Neural cell (in vitro differentiated cells): ENCODE measurements around the gene TADA2B. TPM values are rescaled to one million over a fixed set of nuclear protein-coding genes. Genes with fewer than 3 reads are reported as not detected.

Experiments
- H2AFZ ChIP-seq: fragments of 200-600, 300-800 bp; sonication (generic), shearing (Covaris generic); 2 replicates; pipeline ENCODE4 v1.6.0; 2014; ENCODE audit warnings: low read depth, mild to moderate bottlenecking, antibody characterized with exemption, low read length, moderate library complexity
- H3F3A ChIP-seq: fragments of 200-600 bp; shearing (Covaris generic); 2 replicates; pipeline ENCODE4 v1.6.1; 2016; ENCODE audit warnings: mild to moderate bottlenecking, moderate library complexity, mixed read lengths, antibody characterized with exemption, low read length; ENCODE audit not compliant: insufficient read depth, poor library complexity, severe bottlenecking
- H3K27ac ChIP-seq: fragments of 200-600, 300-800 bp; sonication (generic), shearing (Covaris generic); 2 replicates; pipeline ENCODE4 v1.5.1; 2014; ENCODE audit warnings: mild to moderate bottlenecking, low read length, moderate library complexity
- H3K27me3 ChIP-seq: fragments of 300-800, 200-600 bp; sonication (generic), shearing (Covaris generic); 2 replicates; pipeline ENCODE4 v1.6.0; 2014; ENCODE audit warnings: mild to moderate bottlenecking, low read depth, low read length, moderate library complexity; ENCODE audit not compliant: insufficient read depth
- H3K36me3 ChIP-seq: fragments of 300-800, 200-600 bp; sonication (generic), shearing (Covaris generic); 2 replicates; pipeline ENCODE4 v1.5.1; 2014; ENCODE audit warnings: mild to moderate bottlenecking, antibody characterized with exemption, low read length, moderate library complexity; ENCODE audit not compliant: insufficient read depth
- H3K4me2 ChIP-seq: fragments of 300-800, 200-600 bp; sonication (generic), shearing (Covaris generic); 2 replicates; pipeline ENCODE4 v1.6.0; 2014; ENCODE audit warnings: mild to moderate bottlenecking, low read length
- H3K4me3 ChIP-seq: fragments of 300-800, 200-600 bp; sonication (generic), shearing (Covaris generic); 2 replicates; pipeline ENCODE4 v1.5.1; 2014; ENCODE audit warnings: mild to moderate bottlenecking, low read length, moderate library complexity
- H3K79me2 ChIP-seq: fragments of 200-600 bp; shearing (Covaris generic); replicated peaks from 2 replicates; pipeline ENCODE4 v1.6.0; 2014; ENCODE audit warnings: mild to moderate bottlenecking, low read length, moderate library complexity; ENCODE audit not compliant: insufficient read depth
- H3K9ac ChIP-seq: fragments of 300-800, 200-600 bp; sonication (generic), shearing (Covaris generic); 2 replicates; pipeline ENCODE4 v1.6.1; 2016; ENCODE audit warnings: mild to moderate bottlenecking, low read length, mixed read lengths
- H3K9me2 ChIP-seq: fragments of 200-600 bp; shearing (Covaris generic); 2 replicates; pipeline ENCODE4 v1.6.1; 2016; ENCODE audit warnings: mild to moderate bottlenecking, low read length, mixed read lengths; ENCODE audit not compliant: insufficient read depth
- H3K9me3 ChIP-seq: fragments of 200-600, 300-800 bp; sonication (generic), shearing (Covaris generic); 2 replicates; pipeline ENCODE4 v1.6.1; 2016; ENCODE audit warnings: mild to moderate bottlenecking, mixed run types, low read length, moderate library complexity, mixed read lengths
- H4K20me1 ChIP-seq: fragments of 200-600 bp; shearing (Covaris generic); 2 replicates; pipeline ENCODE4 v1.6.1; 2016; ENCODE audit warnings: mild to moderate bottlenecking, mixed run types; ENCODE audit not compliant: insufficient read depth
- CTCF ChIP-seq: fragments of 450-650 bp; IDR thresholded peaks from 2 replicates; pipeline ENCODE4 v1.5.1; 2014; ENCODE audit warnings: antibody characterized with exemption, mild to moderate bottlenecking, moderate library complexity; ENCODE audit not compliant: poor library complexity, severe bottlenecking
- EP300 ChIP-seq: fragments of 450-650 bp; conservative IDR thresholded peaks from 2 replicates; pipeline ENCODE4 v1.6.1; 2014; ENCODE audit warnings: antibody characterized with exemption, mild to moderate bottlenecking, moderate library complexity; ENCODE audit not compliant: poor library complexity, severe bottlenecking
- EZH2 ChIP-seq: fragments of 200-600, 300-800 bp; shearing (Covaris generic), sonication (generic); IDR thresholded peaks from 2 replicates; pipeline ENCODE4 v1.6.1; 2014; ENCODE audit warnings: antibody characterized with exemption, low read length, borderline replicate concordance, mild to moderate bottlenecking; ENCODE audit not compliant: insufficient read depth, poor library complexity, severe bottlenecking
- MXI1 ChIP-seq: fragments of 450-650 bp; conservative IDR thresholded peaks from 2 replicates; pipeline ENCODE4 v1.6.1; 2014; ENCODE audit warnings: antibody characterized with exemption, mild to moderate bottlenecking; ENCODE audit not compliant: poor library complexity, severe bottlenecking
- POLR2AphosphoS5 ChIP-seq: IDR thresholded peaks from 2 replicates; pipeline ENCODE4 v1.6.1; 2012
- RAD21 ChIP-seq: fragments of 450-650 bp; conservative IDR thresholded peaks from 2 replicates; pipeline ENCODE4 v1.6.1; 2014; ENCODE audit warnings: antibody characterized with exemption, mild to moderate bottlenecking, moderate library complexity
- REST ChIP-seq: IDR thresholded peaks from 2 replicates; pipeline ENCODE4 v1.6.1; 2012; ENCODE audit warnings: borderline replicate concordance
- SMC3 ChIP-seq: fragments of 450-650 bp; conservative IDR thresholded peaks from 2 replicates; pipeline ENCODE4 v1.6.1; 2014; ENCODE audit warnings: antibody characterized with exemption, mild to moderate bottlenecking, moderate library complexity; ENCODE audit not compliant: poor library complexity
- TAF1 ChIP-seq: IDR thresholded peaks from 2 replicates; pipeline ENCODE4 v1.6.1; 2012; ENCODE audit warnings: low read depth
- polyA plus RNA-seq: library from polyadenylated mRNA; depleted of rRNA; stranded (reverse); fragments of >200 nt; gene quantifications from 2 replicates; pipeline ENCODE4 v1.2.3, GENCODE V29; 2014

TADA2B gene
- polyA plus RNA-seq, 1 donor from 2014 or later: 13.9 TPM

DNA sequence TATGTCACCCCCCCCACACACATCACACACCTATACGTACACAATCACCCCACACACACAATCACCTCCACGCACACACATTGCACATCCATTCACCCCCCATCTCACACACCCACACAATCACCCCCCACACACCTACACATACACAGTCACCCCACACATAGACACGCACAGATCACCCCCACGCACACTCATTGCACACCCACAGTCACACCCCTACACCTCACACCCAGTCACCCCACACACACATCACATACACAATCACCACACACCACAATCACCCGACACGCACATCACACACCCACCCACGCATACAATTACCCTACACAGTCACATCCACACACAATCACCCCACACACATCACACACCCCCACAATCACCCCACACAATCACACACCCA is 15.9 kb upstream of the TADA2B start:
- no peaks in the 10 kb centered on the region for H3K27me3 ChIP-seq
- no peak overlapping the region for H3K4me3 ChIP-seq
- H4K20me1 ChIP-seq: no peaks in the 10 kb centered on the region
- H2AFZ ChIP-seq: no peak overlapping the region
- TF ChIP-seq EZH2: no peak
- TF ChIP-seq MXI1: no peak
- TF ChIP-seq CTCF: no peak
- no peak for TF ChIP-seq REST
- TF ChIP-seq POLR2AphosphoS5: no peak
- no peak for TF ChIP-seq EP300
- no peak for TF ChIP-seq SMC3
- TF ChIP-seq TAF1: no peak
- H3K36me3 ChIP-seq: no peaks in the 10 kb centered on the region
- H3K9me3 ChIP-seq: no peaks in the 10 kb centered on the region
- H3F3A ChIP-seq: no peaks in the 10 kb centered on the region
- no peak overlapping the region for H3K9ac ChIP-seq
- no peaks in the 10 kb centered on the region for H3K9me2 ChIP-seq
- no peak overlapping the region for H3K27ac ChIP-seq
- no peaks in the 10 kb centered on the region for H3K79me2 ChIP-seq
- H3K4me2 ChIP-seq: no peak overlapping the region

GRCh38 chr4:7027913-7028312 is 15.3 kb upstream of the TADA2B start:
- H3K9me3 ChIP-seq: no peaks in the 10 kb centered on the region
- no peaks in the 10 kb centered on the region for H3K27me3 ChIP-seq
- TF ChIP-seq MXI1: no peak
- no peak for TF ChIP-seq EZH2
- TF ChIP-seq TAF1: no peak
- no peak for TF ChIP-seq REST
- no peak for TF ChIP-seq SMC3
- TF ChIP-seq EP300: no peak
- no peak for TF ChIP-seq RAD21
- TF ChIP-seq POLR2AphosphoS5: no peak
- no peak overlapping the region for H3K9ac ChIP-seq
- H3F3A ChIP-seq: no peaks in the 10 kb centered on the region
- no peak overlapping the region for H3K4me2 ChIP-seq
- H4K20me1 ChIP-seq: no peaks in the 10 kb centered on the region
- no peak overlapping the region for H2AFZ ChIP-seq
- no peak overlapping the region for H3K4me3 ChIP-seq
- H3K79me2 ChIP-seq: no peaks in the 10 kb centered on the region
- no peaks in the 10 kb centered on the region for H3K36me3 ChIP-seq
- no peak overlapping the region for H3K27ac ChIP-seq
- no peaks in the 10 kb centered on the region for H3K9me2 ChIP-seq
